Upper lobe of left lung (tissue), 4 donors: Measurements from ENCODE around the gene COL20A1.

Experiments used
- POLR2A ChIP-seq, 4 donors: fragments of 450-650 bp; IDR thresholded peaks; one replicate each; pipeline ENCODE4 v1.5.1; 2016 to 2017; ENCODE audit warnings: antibody characterized with exemption in 4 of 4, mild to moderate bottlenecking in 2 of 4
- TF ChIP-seq, protein P1 (sequence below), 6 experiments: fragments of 450-650 bp in 4 of 6; fragments of 200-600 bp in 2 of 6; sonication (generic) in 2 of 6; IDR thresholded peaks; one replicate each; pipeline ENCODE4 v1.5.1; 2016 to 2019; ENCODE audit warnings: antibody characterized with exemption in 6 of 6

DNA sequence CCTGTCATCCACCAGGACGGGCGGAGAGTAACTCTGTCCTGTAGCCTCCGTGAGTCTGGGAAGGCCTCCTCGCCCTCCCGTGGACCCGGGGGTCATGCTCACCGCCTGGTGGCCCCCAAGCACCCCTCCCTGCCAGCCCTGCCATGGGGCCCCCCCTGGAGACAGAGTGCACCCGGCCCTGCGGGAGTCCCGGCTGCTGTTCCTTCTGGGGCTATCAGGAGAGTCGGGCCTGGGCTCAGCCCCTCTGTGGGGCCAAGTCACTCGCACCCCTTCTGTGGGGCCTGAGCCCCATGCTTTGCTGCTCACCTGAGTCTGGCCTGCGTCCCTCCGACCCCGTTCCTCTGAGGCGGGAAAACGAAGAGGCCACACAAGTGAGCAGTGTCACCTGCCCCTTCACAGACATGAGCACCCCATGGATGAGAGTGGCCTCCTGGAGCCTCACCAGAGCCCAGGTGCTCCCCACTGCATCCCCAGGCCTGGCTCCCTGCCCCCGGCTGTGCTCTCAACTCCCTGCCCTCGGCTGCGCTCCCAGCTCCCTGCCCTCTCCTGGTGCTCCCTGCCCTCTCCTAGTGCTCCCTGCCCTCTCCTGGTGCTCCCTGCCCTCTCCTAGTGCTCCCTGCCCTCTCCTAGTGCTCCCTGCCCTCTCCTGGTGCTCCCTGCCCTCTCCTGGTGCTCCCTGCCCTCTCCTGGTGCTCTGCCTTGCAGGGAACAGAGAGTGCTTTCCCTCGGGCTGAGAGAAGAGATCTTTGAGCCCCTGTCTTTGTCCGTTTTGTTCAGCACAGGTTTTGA lies 72.8 kb downstream of the COL20A1 start:
- TF ChIP-seq, protein P1, sequence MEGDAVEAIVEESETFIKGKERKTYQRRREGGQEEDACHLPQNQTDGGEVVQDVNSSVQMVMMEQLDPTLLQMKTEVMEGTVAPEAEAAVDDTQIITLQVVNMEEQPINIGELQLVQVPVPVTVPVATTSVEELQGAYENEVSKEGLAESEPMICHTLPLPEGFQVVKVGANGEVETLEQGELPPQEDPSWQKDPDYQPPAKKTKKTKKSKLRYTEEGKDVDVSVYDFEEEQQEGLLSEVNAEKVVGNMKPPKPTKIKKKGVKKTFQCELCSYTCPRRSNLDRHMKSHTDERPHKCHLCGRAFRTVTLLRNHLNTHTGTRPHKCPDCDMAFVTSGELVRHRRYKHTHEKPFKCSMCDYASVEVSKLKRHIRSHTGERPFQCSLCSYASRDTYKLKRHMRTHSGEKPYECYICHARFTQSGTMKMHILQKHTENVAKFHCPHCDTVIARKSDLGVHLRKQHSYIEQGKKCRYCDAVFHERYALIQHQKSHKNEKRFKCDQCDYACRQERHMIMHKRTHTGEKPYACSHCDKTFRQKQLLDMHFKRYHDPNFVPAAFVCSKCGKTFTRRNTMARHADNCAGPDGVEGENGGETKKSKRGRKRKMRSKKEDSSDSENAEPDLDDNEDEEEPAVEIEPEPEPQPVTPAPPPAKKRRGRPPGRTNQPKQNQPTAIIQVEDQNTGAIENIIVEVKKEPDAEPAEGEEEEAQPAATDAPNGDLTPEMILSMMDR (IDR thresholded peaks at IDR 0.05) = no peak
- TF ChIP-seq POLR2A (IDR thresholded peaks at IDR 0.05) = no peak
